ENCODE data around the gene SMAD4. TPM values are rescaled to one million over a fixed set of nuclear protein-coding genes. Genes with fewer than 3 reads are reported as not detected.

The SMAD4 gene
- total and polyA plus RNA-seq, 2 donors (not counting 1 experiment from before 2014, with no cell fraction given) = 34.8 to 136 TPM

DNA sequence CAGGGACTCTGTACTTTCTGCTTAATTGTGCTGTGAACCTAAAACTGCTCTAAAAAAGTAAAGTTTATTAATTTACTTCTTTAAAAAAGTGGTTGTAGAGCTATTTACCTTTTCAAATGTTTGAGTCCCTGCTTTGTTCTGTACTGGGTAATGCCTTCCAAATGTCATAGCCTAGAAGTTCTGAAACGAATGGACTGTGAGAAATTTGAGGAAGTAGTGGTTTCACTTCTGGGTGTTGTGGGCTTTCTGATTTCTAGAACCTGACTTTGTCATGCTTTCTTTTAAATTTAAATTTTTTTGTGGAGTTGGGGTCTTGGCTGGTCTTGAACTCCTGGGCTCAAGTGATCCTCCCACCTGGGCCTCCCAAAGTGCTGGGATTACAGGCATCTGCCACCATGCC, 44.6 kb downstream of the SMAD4 start:
- peaks cover 13% of the 10 kb centered on the region for H3K79me2 ChIP-seq (ENCODE audit: control insufficient read depth, insufficient read depth, low read length)
- no peak overlapping the region for H3K9ac ChIP-seq (ENCODE audit: low read length)
- H2AFZ ChIP-seq (ENCODE audit: insufficient read depth, low read depth, low read length, poor library complexity, severe bottlenecking) = no peak overlapping the region
- TF ChIP-seq CTCF (IDR thresholded peaks at IDR 0.05) = no peak
- no peak for TF ChIP-seq EZH2 (IDR thresholded peaks at IDR 0.05; ENCODE audit: borderline replicate concordance, insufficient read depth, low read depth, low read length, poor library complexity, severe bottlenecking)
- peak overlapping the region in 1 of 2 donors; percentile 49 for H3K27ac ChIP-seq (ENCODE audit: low read length in 2 of 2)
- Mint-ChIP-seq H3K4me3 (no peak overlapping the region), H3K4me1 (peaks cover 22% of the 10 kb centered on the region), H3K9me3 (ENCODE audit: insufficient read depth) (no peaks in the 10 kb centered on the region), H3K27me3 (no peaks in the 10 kb centered on the region), H3K27ac (no peak overlapping the region)
- H3K4me2 ChIP-seq (replicated peaks; ENCODE audit: low read depth, low read length, poor library complexity, severe bottlenecking) = peak overlapping the region; percentile 39
- POLR2A ChIA-PET = no interaction called here
- no peaks in the 10 kb centered on the region for H3K9me3 ChIP-seq (ENCODE audit: control extremely low read depth in 1 of 3, control insufficient read depth in 2 of 3, insufficient read depth in 1 of 3, low read length in 2 of 3)
- WGBS (ENCODE audit: insufficient coverage) = 0% methylated on average over 1 of the region's 1 CpG
- DNase-seq = peak; percentile 63
- intact Hi-C loops (cut with micrococcal nuclease) = loop anchor here (1.0 to 10.0 kb wide), 3 partner anchors 23 to 120 kb away; partner anchors contain the start of gene MEX3C
- peaks cover 52% of the 10 kb centered on the region for H4K20me1 ChIP-seq (ENCODE audit: control insufficient read depth, insufficient read depth, low read length, poor library complexity, severe bottlenecking)
- H3K4me1 ChIP-seq (ENCODE audit: control insufficient read depth in 2 of 2, insufficient read depth in 2 of 2, low read length in 2 of 2) = peaks cover 17% of the 10 kb centered on the region in 2 donors
- peak; percentile 92 for ATAC-seq (ENCODE audit: low read depth)
- no peak overlapping the region for H3K4me3 ChIP-seq (ENCODE audit: control extremely low read depth in 1 of 5, extremely low read depth in 1 of 5, insufficient read depth in 1 of 5, low read depth in 2 of 5, low read length in 4 of 5)
- H3K27me3 ChIP-seq (replicated peaks in 1 of 4; ENCODE audit: control extremely low read depth in 1 of 4, control insufficient read depth in 3 of 4, insufficient read depth in 4 of 4, low read length in 3 of 4) = no peaks in the 10 kb centered on the region
- CTCF ChIA-PET = interaction anchor here (0.7 kb wide), 1 partner anchor 37 kb away, joined by 4 read pairs; no protein-coding TSS in a partner anchor
- H3K36me3 ChIP-seq (replicated peaks in 1 of 2; ENCODE audit: control extremely low read depth in 1 of 2, control insufficient read depth in 1 of 2, extremely low read depth in 1 of 2, insufficient read depth in 2 of 2, low read length in 1 of 2) = peaks cover 17 to 46% of the 10 kb centered on the region in 2 experiments

DNA sequence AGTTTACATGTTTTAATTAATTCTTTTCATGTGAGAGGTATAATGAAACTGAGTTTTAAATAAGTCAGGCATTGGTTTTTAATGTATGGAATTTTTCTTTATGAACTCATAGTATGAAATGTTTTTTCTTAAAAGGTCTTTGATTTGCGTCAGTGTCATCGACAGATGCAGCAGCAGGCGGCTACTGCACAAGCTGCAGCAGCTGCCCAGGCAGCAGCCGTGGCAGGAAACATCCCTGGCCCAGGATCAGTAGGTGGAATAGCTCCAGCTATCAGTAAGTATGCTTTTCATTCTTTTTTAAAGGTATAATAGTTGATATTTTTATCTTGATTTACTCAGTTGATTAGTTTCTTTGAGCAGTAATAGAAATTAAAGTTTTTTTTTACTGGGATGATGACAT, 46.5 kb downstream of the SMAD4 start:
- Histone ChIP-seq H3K27ac (ENCODE audit: low read length in 2 of 2) (no peak overlapping the region), H3K4me2 (replicated peaks; ENCODE audit: low read depth, low read length, poor library complexity, severe bottlenecking) (no peak overlapping the region), H3K4me1 (ENCODE audit: control insufficient read depth in 2 of 2, insufficient read depth in 2 of 2, low read length in 2 of 2) (peaks cover 17% of the 10 kb centered on the region in 2 donors), H3K79me2 (ENCODE audit: control insufficient read depth, insufficient read depth, low read length) (peaks cover 13% of the 10 kb centered on the region), H3K27me3 (replicated peaks in 1 of 4; ENCODE audit: control extremely low read depth in 1 of 4, control insufficient read depth in 3 of 4, insufficient read depth in 4 of 4, low read length in 3 of 4) (no peaks in the 10 kb centered on the region), H3K9ac (ENCODE audit: low read length) (no peak overlapping the region), H4K20me1 (ENCODE audit: control insufficient read depth, insufficient read depth, low read length, poor library complexity, severe bottlenecking) (peaks cover 42% of the 10 kb centered on the region), H3K36me3 (replicated peaks in 1 of 2; ENCODE audit: control extremely low read depth in 1 of 2, control insufficient read depth in 1 of 2, extremely low read depth in 1 of 2, insufficient read depth in 2 of 2, low read length in 1 of 2) (peaks cover 11 to 52% of the 10 kb centered on the region in 2 experiments), H2AFZ (ENCODE audit: insufficient read depth, low read depth, low read length, poor library complexity, severe bottlenecking) (no peak overlapping the region), H3K9me3 (ENCODE audit: control extremely low read depth in 1 of 3, control insufficient read depth in 2 of 3, insufficient read depth in 1 of 3, low read length in 2 of 3) (no peaks in the 10 kb centered on the region), H3K4me3 (ENCODE audit: control extremely low read depth in 1 of 5, extremely low read depth in 1 of 5, insufficient read depth in 1 of 5, low read depth in 2 of 5, low read length in 4 of 5) (no peak overlapping the region)
- DNase-seq = no peak
- no peaks in the 10 kb centered on the region for H3K9me3 Mint-ChIP-seq (ENCODE audit: insufficient read depth)
- no peak for ATAC-seq (ENCODE audit: low read depth)
- no peaks in the 10 kb centered on the region for H3K27me3 Mint-ChIP-seq
- H3K4me3 Mint-ChIP-seq = no peak overlapping the region
- CTCF ChIA-PET = interaction anchor here (0.9 kb wide), 1 partner anchor 25 kb away, joined by 3 read pairs; no protein-coding TSS in a partner anchor
- intact Hi-C loops (cut with micrococcal nuclease) = loop anchor here (10.0 kb wide), 1 partner anchor 118 kb away; the partner anchor contains the start of gene MEX3C
- TF ChIP-seq CTCF (IDR thresholded peaks at IDR 0.05) (no peak), EZH2 (IDR thresholded peaks at IDR 0.05; ENCODE audit: borderline replicate concordance, insufficient read depth, low read depth, low read length, poor library complexity, severe bottlenecking) (no peak)
- H3K27ac Mint-ChIP-seq = no peak overlapping the region
- peaks cover 23% of the 10 kb centered on the region for H3K4me1 Mint-ChIP-seq
- 100% methylated on average over 2 of the region's 4 CpGs for WGBS (ENCODE audit: insufficient coverage)
- POLR2A ChIA-PET = no interaction called here
